ENCODE measurements around the gene GIT1.

GIT1 gene

GRCh38 chr17:29567304-29567553, 22.2 kb downstream of the GIT1 start:
- TF ChIP-seq CTCF (IDR thresholded peaks at IDR 0.05; ENCODE audit: insufficient read depth, missing control alignments) = no peak
- DNase-seq (ENCODE audit: insufficient read length, low spot score) (no peak), FAIRE-seq (no peak)

DNA sequence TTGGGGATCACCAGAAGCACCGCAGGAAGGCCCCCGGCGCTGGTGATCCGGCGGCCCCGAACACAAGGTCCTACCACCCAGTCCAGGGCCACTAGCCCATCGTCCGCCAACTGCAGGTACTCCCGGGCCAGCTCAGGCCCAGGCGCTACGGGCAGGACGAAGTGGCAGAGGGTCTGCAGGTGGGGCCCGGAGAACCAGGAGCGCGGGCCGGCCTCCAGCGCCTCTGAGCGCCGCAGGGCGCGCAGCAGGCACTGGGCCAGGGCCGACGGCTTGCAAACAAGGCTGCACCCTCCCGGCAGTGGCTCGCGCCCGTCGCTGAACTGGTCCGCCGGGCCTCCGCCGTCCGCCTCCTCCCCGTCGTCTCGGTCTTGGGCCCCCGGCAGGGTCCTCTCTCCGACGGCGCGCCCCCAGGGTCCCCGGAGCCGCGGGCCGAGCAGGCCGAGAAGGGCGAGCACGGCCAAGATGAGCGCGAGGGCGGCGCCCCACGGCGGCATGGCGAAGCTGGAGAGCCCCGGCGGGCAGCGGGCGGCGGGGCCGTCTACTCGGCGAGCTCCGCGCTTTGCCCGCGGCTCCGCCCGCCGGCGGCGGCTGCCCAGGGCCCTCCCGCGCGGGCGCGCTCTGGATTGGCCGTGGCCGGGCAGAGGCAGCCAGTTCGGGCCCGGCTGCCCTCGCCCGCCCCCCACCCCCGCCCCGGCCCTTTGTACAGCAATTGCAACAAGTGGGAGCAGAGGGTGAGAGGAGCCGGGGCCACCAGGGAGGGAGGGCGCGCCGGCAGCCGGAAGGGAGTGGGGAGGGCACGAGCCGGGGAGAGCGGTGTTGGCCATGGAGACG, 22.8 kb downstream of the GIT1 start, which contains the start of gene ABHD15:
TSS of gene ABHD15 (minus strand) at position 565 of the 831 bp plus-strand sequence. CDS start at position 494, 71 bp downstream.
- peak; percentile 52 for DNase-seq (ENCODE audit: insufficient read length, low spot score)

DNA sequence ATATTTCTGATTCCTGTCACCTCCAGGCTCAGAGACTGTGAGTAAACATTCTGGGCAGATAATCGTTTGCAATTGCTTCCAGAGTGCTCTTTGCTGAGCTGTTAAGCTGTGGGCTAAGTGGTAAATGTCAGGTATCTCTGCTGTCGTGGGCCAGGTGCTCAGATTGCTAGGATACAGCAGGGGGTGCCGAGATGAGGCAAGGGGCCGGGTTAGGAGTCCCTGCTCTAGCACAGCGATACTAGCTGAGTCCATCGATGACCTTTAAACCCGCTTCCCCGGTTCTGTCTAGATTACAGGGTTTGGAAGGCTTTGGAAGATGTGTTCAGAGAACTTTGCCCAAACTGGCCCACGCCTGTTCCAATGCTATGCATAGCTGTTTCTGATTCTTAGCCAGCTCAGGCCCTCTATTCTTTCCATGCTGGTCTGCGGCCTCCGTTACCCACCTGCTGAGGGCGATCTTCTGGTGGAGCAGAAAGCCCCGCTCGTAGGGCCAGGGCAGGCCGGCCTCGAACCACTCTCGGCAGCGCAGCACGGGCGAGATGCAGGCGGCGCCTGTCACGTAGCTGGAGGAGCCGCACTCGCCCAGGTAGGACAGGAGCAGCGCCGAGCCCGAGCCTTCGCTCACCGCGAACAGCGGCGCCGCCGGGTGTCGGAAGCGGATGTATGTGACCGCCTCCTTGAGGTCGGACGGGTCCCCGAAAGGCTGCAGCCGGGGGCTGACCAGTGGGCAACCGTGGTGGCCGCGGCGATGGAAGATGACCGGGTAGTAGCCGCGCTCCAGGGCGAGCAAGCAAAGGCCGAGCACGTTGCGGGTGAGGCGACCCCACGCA, 23.6 kb downstream of the GIT1 start:
- FAIRE-seq (no peak), DNase-seq (ENCODE audit: insufficient read length, low spot score) (no peak)
- TF ChIP-seq CTCF (IDR thresholded peaks at IDR 0.05; ENCODE audit: insufficient read depth, missing control alignments) = peak; percentile 26

More for the DNA sequence above, 22.8 kb downstream of the GIT1 start, which contains the start of gene ABHD15:
- no peak for FAIRE-seq
- no peak for TF ChIP-seq CTCF (IDR thresholded peaks at IDR 0.05; ENCODE audit: insufficient read depth, missing control alignments)

DNA sequence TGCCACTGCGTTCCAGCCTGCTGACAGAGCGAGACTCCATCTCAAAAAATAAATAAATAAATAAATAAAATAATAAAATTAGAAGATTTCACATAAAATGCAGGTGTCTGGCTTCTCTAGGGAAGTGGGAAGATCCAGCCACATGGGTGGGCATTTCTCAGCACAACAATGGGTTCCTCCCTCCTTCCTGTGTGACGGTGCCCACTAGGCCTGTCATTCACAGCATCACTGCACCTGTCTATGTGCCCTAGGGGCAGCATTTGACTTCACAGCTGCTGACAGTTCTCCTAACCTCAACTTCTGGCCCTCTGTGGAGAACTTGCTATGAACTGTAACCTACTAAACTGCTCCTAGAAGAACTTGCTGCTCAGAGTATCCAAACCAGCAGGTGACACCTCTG, 25.6 kb downstream of the GIT1 start:
- TF ChIP-seq CTCF (IDR thresholded peaks at IDR 0.05; ENCODE audit: insufficient read depth, missing control alignments) = no peak
- FAIRE-seq = no peak
- no peak for DNase-seq (ENCODE audit: insufficient read length, low spot score)

- no peak for TF ChIP-seq CTCF (IDR thresholded peaks at IDR 0.05; ENCODE audit: insufficient read depth, missing control alignments)
- FAIRE-seq (no peak), DNase-seq (ENCODE audit: insufficient read length, low spot score) (no peak)
Observed at GRCh38 chr17:29562615-29563014, 26.8 kb downstream of the GIT1 start.

GRCh38 chr17:29561554-29562517, 27.6 kb downstream of the GIT1 start:
- no peak for DNase-seq (ENCODE audit: insufficient read length, low spot score)
- FAIRE-seq = no peak
- no peak for TF ChIP-seq CTCF (IDR thresholded peaks at IDR 0.05; ENCODE audit: insufficient read depth, missing control alignments)
